ENCODE measurements around the gene ZC3H14.

DNA sequence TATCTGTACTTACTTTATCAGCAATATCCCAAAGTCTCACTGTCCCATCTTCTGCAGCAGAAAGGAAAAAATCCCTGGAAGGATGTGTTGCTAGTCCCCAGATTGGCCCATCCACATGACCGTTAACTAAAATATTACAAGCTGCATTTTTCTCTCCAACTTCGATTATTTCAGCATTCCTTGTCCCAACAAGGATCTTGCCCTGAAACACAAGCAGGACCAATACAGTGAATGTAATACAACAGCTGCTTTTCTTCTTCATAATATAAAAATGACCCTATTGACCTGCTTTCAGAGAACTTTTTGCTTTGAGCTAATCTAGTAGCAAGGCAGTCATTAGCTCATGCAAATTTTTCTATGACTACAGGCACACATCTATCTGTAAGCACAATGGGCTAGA, 58.3 kb downstream of the ZC3H14 start:
- TF ChIP-seq, protein P1, sequence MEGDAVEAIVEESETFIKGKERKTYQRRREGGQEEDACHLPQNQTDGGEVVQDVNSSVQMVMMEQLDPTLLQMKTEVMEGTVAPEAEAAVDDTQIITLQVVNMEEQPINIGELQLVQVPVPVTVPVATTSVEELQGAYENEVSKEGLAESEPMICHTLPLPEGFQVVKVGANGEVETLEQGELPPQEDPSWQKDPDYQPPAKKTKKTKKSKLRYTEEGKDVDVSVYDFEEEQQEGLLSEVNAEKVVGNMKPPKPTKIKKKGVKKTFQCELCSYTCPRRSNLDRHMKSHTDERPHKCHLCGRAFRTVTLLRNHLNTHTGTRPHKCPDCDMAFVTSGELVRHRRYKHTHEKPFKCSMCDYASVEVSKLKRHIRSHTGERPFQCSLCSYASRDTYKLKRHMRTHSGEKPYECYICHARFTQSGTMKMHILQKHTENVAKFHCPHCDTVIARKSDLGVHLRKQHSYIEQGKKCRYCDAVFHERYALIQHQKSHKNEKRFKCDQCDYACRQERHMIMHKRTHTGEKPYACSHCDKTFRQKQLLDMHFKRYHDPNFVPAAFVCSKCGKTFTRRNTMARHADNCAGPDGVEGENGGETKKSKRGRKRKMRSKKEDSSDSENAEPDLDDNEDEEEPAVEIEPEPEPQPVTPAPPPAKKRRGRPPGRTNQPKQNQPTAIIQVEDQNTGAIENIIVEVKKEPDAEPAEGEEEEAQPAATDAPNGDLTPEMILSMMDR (IDR thresholded peaks at IDR 0.05; ENCODE audit: poor library complexity): no peak
- TF ChIP-seq EZH2 (IDR thresholded peaks at IDR 0.05; ENCODE audit: borderline replicate concordance) (no peak), EZH2phosphoT487 (IDR thresholded peaks at IDR 0.05; ENCODE audit: low read depth, severe bottlenecking, unreplicated experiment) (no peak)
